ENCODE results near the gene LRMDA.

LRMDA gene

DNA sequence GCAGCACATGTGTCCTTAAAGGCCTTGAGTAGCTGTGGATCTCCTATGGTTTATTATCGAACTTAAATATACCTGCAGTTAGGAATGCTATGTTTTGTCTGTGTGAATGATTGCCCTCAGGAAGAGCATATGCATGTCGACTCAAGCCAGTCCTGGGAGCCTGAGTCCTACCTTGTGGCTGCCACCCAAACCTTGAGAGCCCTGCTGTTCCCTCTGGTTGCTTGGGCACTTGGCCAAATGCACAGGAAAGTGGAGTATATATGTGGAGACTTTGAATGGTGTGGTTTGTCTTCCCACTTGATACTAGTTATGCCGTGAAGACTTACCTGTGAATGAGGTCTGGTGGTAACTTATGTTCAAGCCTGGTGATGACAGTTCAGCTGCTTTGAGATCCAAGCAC, 409.8 kb downstream of the LRMDA start:
- ChIA-PET CTCF (interaction anchor here (1.0 kb wide), 1 partner anchor 14 kb away, joined by 3 read pairs; no protein-coding TSS in a partner anchor), POLR2A (no interaction called here)
- Histone ChIP-seq H3K4me1 (ENCODE audit: control insufficient read depth, insufficient read depth, low read length) (no peaks in the 10 kb centered on the region), H3K9me3 (ENCODE audit: control insufficient read depth, insufficient read depth, low read depth, low read length) (no peaks in the 10 kb centered on the region), H3K27ac (ENCODE audit: extremely low read depth, low read depth, low read length) (no peak overlapping the region), H3K4me3 (ENCODE audit: low read depth, low read length) (no peak overlapping the region), H3K36me3 (ENCODE audit: control insufficient read depth in 2 of 2, insufficient read depth in 1 of 2, low read length in 2 of 2) (no peaks in the 10 kb centered on the region)
- TF ChIP-seq PRDM2 (tag by site-specific recombination; IDR thresholded peaks at IDR 0.05; ENCODE audit: borderline replicate concordance), result no peak
- TF ChIP-seq KLF10 (tag by site-specific recombination; IDR thresholded peaks at IDR 0.05), result no peak
- no peak for TF ChIP-seq ZNF624 (tag by site-specific recombination; IDR thresholded peaks at IDR 0.05)
- TF ChIP-seq, protein P1, sequence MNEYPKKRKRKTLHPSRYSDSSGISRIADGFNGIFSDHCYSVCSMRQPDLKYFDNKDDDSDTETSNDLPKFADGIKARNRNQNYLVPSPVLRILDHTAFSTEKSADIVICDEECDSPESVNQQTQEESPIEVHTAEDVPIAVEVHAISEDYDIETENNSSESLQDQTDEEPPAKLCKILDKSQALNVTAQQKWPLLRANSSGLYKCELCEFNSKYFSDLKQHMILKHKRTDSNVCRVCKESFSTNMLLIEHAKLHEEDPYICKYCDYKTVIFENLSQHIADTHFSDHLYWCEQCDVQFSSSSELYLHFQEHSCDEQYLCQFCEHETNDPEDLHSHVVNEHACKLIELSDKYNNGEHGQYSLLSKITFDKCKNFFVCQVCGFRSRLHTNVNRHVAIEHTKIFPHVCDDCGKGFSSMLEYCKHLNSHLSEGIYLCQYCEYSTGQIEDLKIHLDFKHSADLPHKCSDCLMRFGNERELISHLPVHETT (tag by site-specific recombination; IDR thresholded peaks at IDR 0.05), result no peak
- no peak for TF ChIP-seq KLF17 (tag by site-specific recombination; IDR thresholded peaks at IDR 0.05)
- no peak for TF ChIP-seq SP2 (tag by site-specific recombination; IDR thresholded peaks at IDR 0.05)
- no peak for TF ChIP-seq ZNF184 (tag by site-specific recombination; IDR thresholded peaks at IDR 0.05)
- TF ChIP-seq ZNF610 (tag by site-specific recombination; IDR thresholded peaks at IDR 0.05; ENCODE audit: borderline replicate concordance), result no peak
- TF ChIP-seq ZNF146 (tag by site-specific recombination; IDR thresholded peaks at IDR 0.05), result no peak
- TF ChIP-seq, protein P2, sequence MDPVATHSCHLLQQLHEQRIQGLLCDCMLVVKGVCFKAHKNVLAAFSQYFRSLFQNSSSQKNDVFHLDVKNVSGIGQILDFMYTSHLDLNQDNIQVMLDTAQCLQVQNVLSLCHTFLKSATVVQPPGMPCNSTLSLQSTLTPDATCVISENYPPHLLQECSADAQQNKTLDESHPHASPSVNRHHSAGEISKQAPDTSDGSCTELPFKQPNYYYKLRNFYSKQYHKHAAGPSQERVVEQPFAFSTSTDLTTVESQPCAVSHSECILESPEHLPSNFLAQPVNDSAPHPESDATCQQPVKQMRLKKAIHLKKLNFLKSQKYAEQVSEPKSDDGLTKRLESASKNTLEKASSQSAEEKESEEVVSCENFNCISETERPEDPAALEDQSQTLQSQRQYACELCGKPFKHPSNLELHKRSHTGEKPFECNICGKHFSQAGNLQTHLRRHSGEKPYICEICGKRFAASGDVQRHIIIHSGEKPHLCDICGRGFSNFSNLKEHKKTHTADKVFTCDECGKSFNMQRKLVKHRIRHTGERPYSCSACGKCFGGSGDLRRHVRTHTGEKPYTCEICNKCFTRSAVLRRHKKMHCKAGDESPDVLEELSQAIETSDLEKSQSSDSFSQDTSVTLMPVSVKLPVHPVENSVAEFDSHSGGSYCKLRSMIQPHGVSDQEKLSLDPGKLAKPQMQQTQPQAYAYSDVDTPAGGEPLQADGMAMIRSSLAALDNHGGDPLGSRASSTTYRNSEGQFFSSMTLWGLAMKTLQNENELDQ (tag by site-specific recombination; IDR thresholded peaks at IDR 0.05; ENCODE audit: low read depth), result no peak
- no peak for TF ChIP-seq ZNF529 (tag by site-specific recombination; IDR thresholded peaks at IDR 0.05; ENCODE audit: insufficient replicate concordance)
- no peak for TF ChIP-seq ZNF23 (tag by site-specific recombination; IDR thresholded peaks at IDR 0.05; ENCODE audit: borderline replicate concordance)
- TF ChIP-seq, protein P3, sequence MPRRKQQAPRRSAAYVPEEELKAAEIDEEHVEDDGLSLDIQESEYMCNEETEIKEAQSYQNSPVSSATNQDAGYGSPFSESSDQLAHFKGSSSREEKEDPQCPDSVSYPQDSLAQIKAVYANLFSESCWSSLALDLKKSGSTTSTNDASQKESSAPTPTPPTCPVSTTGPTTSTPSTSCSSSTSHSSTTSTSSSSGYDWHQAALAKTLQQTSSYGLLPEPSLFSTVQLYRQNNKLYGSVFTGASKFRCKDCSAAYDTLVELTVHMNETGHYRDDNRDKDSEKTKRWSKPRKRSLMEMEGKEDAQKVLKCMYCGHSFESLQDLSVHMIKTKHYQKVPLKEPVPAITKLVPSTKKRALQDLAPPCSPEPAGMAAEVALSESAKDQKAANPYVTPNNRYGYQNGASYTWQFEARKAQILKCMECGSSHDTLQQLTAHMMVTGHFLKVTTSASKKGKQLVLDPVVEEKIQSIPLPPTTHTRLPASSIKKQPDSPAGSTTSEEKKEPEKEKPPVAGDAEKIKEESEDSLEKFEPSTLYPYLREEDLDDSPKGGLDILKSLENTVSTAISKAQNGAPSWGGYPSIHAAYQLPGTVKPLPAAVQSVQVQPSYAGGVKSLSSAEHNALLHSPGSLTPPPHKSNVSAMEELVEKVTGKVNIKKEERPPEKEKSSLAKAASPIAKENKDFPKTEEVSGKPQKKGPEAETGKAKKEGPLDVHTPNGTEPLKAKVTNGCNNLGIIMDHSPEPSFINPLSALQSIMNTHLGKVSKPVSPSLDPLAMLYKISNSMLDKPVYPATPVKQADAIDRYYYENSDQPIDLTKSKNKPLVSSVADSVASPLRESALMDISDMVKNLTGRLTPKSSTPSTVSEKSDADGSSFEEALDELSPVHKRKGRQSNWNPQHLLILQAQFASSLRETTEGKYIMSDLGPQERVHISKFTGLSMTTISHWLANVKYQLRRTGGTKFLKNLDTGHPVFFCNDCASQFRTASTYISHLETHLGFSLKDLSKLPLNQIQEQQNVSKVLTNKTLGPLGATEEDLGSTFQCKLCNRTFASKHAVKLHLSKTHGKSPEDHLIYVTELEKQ (tag by site-specific recombination; IDR thresholded peaks at IDR 0.05; ENCODE audit: borderline replicate concordance), result no peak
- TF ChIP-seq PRDM6 (tag by site-specific recombination; IDR thresholded peaks at IDR 0.05), result no peak
- no peak for TF ChIP-seq KLF16 (tag by site-specific recombination; IDR thresholded peaks at IDR 0.05)
